GM18498 (cell line): ENCODE results near the gene CENATAC.
"Not testable (repeated sequence)": the region's sequence is repeated elsewhere in the genome, so short reads cannot be mapped to it uniquely, and the experiment has no call there.

ENCODE experiments used
- ATAC-seq: cut with Tn5 transposase; IDR thresholded peaks from one replicate; pipeline ENCODE4 v1.9.1; 2021; ENCODE audit warnings: mild to moderate bottlenecking, moderate library complexity; ENCODE audit not compliant: unreplicated experiment

CENATAC gene

DNA sequence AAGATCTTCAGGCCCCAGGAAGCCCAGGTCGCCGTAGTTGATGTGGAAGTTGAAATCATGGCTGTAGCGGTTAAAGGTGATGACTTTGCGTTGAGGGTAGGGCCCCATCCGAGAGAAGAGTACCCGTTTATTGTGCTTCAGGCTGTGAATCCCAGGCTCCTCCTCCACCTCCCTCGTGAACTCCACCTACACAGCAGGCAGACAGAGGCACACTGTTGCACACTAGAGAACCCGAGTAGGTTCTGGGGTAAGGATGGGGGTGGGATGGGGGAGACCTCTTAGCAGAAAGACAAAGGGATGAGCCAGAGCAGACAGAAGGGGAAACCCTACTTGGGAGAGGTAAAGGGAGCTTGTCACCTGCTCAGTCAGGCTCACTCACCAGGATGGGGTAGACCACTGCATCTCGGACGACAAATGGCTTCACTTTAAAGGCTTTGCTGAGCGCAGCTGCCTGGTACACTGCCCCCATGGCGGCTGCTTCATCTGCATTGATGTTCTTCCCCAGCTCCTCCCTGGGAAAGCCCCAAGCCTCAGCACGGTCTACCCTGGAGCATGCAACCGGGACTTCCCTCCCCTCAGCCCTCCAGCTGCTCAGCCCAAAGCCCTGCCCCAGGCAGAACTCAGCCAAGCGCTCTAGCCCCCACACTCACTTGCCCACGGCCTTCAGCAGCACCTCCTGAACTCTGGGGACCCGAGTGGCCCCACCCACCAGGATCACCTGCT, 53.7 kb downstream of the CENATAC start:
- ATAC-seq, result peak; percentile 45

DNA sequence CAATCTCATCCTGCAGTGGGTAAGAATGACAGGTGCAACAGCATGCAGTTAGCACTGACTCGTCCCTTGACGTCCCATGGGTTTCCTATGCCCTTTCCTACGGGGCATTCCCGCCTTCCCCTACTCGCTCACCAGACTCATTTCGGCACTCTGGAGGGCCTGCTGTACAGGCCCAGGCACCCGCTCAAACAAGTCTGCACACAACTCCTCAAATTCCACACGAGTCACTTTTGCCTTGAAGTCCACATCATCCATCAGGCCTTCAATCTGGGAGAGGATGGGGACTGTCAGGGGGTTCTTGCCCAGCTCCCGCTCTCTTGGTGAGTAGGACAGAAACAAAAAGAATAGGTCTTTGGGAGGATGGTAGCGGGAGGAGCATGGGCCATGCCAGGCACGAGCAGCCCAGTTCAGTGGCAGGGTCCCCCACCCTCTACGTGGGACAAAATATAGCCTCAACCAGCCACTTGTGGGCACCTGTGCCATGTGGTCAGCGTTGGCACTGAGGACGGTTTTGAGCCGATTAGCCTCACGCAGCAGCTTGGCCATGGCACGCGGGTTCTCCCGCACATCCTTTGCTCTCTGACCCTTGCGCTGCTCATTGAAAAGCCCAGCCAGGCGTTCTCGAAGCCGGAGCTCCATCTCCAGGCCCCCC, 54.4 kb downstream of the CENATAC start:
- no peak for ATAC-seq

DNA sequence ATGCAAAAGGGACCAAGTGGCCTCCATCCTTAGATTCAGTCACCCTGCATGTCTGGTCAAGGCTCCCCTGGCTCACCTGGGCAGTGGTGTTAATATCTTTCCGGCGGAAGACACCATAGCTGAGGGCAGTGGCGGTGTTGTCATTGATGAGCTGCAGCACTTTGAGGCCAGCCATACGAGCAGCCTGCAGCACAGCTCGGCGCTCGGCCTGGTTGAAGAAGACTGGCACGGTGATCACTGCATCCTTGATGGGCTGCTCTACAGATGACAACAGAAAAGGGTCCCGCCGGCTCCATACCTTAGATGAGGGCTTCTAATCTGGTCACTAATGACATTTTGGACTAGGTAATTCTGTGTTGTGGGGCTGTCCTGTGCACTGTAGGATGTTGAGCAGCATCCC, 56.5 kb downstream of the CENATAC start:
- no peak for ATAC-seq

DNA sequence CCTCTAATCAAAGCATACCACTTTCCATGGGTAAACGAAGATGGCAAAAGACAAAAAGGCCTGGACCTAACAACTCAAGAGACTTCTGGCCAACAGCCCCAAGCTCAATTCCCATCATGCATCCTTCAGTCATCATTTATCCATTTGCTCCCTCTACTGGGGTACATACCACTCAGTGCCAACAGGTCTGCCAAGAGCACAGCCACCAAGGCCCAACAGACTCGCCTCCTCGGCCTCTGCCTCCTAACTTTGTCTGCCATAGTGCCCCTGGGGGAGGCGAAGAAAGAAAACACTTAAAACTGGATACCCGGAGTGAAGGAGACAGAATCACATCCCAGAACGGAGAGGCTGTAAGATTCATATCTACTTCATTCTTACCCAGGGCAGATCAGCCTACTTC, 58.0 kb downstream of the CENATAC start:
- ATAC-seq, result no peak

DNA sequence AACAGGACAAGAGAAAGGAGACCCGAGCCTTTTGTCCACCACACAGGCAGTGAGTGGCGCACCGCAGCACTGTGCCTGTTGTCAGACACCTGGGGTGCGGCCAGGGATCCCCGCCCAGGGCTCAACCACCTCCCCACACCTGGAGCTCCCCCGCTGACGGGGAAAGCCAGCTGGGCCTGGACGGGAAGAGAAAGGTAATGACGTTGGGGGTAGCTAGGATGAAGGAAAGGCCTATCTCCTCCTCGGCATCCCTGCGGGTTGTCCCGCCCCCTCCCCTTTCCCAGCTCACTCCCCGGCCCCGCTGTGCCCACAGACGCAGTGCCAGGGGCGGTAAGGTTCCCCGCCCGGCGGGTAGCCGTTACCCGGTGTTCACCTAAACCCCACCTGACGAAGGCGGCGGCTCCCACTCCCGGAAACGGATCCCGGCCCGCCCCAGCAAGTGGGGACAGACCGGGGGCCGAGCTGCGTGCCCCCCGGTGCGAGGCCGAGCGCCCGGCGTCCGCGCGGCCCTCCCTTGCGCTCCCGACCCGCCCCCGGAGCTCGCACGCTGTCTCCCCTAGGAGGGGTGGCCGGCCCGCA, 58.6 kb downstream of the CENATAC start:
- ATAC-seq, result peak; percentile 6

DNA sequence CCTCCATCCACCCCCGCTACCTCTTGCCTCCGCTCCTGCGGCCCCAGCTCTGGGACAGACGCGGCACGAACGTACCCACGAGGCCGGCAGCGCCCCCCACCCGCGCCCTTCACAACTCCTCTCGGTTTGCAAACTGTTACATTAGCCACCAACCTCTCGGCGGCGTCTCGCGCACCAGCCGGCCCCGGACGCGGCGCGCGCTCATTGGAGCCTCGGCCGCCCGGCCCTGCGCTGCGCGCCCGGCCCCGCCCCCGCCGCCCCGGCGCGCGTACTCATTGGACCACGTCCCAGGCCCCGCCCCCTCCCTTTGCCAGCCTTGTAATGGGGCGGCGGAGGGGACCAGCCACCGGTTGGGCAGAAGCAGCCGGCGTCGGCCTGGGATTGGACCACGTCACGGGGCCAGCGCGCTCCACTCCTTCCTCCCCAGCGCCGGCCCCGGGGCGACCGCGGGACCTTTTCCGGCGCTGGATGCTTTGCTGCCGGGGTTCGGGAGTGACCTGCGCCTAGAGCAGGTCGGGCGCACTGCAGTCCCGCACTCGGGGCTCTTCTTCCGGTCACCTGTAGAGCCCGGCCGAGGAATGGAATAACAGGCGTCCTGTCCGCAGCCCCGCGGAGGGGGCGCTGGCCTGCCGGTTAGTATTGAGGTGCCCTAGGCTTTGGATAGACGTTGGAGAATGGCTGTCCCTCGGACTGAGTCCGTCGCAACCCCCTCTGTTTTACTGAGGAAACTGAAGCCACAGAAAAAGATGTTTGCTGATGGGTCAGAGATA, 59.2 kb downstream of the CENATAC start, which contains the start of gene HYOU1:
Gene HYOU1 (minus strand): TSS at position 206 of the 770 bp plus-strand sequence. CDS start 1,045 bp downstream, outside the sequence.
- peak; percentile 91 for ATAC-seq

DNA sequence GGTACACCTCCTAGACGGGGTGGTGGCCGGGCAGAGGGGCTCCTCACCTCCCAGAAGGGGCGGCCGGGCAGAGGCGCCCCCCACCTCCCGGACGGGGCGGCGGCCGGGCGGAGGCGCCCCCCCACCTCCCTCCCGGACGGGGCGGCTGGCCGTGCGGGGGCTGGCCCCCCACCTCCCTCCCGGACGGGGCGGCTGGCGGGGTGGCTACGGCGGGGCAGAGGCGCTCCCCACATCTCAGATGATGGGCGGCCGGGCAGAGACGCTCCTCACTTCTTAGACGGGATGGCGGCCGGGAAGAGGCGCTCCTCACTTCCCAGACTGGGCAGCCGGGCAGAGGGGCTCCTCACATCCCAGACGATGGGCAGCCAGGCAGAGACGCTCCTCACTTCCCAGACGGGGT, 61.2 kb downstream of the CENATAC start:
- ATAC-seq, result not testable (repeated sequence)

DNA sequence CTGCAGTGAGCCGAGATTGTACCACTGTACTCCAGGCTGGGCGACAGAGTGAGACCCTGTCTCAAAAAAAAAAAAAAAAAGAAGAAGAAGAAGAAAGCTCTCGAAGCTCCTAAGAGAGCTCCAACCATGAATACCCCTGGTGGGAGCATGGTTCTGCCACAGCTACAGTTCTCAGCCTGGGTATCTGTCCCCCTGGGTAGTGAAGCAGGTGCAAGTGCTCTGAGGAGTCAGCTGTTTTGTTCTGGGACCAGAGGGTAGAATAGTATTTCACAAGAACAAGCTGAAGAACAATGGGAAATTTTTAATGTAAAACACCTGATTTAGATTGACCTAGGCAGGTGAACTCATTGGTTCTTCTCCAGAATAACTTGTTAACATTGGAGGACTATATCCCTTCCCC, 63.3 kb downstream of the CENATAC start:
- no peak for ATAC-seq

DNA sequence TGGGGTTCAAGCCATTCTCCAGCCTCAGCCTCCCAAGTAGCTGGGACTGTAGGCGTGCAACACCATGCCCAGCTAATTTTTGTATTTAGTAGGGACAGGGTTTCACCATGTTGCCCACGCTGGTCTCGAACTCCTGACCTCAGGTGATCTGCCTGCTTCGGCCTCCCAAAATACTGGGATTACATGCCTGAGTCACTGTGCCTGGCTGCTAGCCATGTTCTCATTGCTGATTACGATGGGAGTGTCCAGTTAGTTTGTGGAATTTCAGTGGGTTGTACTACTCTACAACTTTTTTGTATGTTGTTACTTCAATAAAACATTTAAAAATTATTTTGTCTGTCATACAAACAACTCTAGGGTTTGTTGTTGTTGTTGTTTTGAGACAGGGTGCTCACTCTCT, 64.8 kb downstream of the CENATAC start:
- ATAC-seq, result no peak

DNA sequence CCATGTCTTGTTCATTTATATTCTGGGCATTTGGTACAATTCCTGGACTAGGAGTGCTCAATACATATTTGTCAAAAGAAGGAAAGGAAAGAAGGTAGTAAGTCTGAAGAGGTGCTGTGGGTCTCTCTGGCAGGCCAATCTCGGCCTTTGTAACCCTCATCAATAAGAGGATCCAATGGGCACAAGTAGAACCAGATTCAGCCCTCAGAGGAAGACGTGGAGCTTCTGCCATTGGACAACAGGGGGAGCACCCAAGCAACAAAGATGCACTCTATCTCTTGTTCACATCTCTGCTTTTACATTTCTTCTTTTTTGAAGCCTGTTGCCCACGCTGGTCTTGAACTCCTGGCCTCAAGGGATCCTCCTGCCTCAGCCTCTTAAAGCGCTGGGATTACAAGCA, 67.4 kb downstream of the CENATAC start:
- ATAC-seq, result no peak
